Stimulated activated CD4-positive, alpha-beta T cell treated with anti-CD3 and anti-CD28 coated beads, Interleukin-2, amount 100 ng/mL, for 48 hours (primary cell): ENCODE data around the gene MRPS12.
"Not testable (repeated sequence)": the region's sequence is repeated elsewhere in the genome, so short reads cannot be mapped to it uniquely, and the experiment has no call there.

Source experiments
- DNase-seq, 2 donors: peaks; one replicate each; pipeline ENCODE4 v3.0.0-alpha.2; 2020

MRPS12 gene

GRCh38 chr19:38912600-38913514, 17.9 kb upstream of the MRPS12 start:
- no peak for DNase-seq

GRCh38 chr19:38913958-38914357, 16.8 kb upstream of the MRPS12 start:
- no peak for DNase-seq

DNA sequence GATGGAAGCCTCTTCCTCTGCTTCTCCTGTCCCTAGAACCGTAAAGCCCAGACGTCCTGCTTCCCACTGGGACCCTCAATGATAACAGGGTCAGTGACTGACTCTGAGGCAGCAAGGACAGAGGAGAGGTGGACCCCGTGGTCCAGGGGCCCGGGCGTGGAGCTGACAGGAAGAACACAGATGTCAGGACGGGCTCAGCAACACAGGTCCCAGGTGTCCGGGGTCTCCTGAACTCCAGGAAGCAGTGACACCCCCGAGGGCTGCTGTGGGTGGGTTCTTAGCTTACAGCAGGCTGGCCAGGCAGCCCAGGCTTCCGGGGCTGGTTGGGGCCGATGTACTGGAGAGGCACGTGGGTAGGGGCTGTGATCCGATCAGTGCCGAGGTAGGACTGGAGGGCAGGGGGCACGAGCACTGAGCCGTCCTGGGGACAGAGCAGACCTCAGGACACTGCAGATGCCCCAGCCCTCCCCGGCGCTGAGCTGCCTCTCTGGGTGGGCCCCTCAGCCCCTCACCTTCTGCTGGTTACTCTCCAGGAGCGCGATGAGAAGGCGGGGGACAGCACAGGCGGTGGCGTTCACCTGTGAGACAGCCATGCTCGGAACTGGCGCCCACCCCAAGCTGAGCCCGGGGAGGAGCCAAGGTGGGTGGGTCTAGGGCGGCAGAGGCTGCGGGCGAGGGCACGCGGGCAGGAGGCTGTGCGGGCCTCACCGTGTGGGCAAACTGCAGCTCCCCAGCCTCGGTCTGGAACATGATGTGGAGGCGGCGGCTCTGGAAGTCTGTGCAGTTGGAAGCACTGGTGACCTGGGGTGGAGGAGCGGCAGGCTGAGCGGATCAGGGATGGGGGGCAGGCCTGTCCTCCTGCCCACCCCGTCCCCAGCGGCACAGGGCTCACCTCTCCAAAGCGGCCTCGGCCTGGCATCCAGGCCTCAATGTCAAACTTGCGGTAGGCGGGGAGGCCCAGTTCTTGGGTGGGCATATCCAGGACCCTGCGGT, 15.1 kb upstream of the MRPS12 start:
- no peak for DNase-seq

DNA sequence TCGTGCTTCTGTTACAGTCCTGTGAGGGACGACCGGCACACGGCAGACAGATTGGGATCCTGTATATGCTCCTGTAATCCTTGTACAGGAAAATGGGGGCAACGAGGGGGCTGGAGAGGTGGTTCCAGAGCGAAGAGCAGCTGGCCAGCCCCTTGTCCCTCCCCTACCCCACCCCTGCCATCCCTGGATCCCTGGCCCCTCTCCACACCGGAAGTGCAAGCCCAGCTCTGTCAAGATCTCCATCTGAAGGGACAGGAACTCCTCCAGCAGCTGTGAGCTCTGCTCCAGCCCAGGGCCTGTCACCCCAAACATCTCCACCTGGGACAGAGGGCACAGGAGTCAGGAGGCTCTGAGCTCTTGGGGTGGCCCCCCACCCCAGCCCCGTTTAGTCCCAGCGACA, 13.2 kb upstream of the MRPS12 start:
- no peak for DNase-seq

DNA sequence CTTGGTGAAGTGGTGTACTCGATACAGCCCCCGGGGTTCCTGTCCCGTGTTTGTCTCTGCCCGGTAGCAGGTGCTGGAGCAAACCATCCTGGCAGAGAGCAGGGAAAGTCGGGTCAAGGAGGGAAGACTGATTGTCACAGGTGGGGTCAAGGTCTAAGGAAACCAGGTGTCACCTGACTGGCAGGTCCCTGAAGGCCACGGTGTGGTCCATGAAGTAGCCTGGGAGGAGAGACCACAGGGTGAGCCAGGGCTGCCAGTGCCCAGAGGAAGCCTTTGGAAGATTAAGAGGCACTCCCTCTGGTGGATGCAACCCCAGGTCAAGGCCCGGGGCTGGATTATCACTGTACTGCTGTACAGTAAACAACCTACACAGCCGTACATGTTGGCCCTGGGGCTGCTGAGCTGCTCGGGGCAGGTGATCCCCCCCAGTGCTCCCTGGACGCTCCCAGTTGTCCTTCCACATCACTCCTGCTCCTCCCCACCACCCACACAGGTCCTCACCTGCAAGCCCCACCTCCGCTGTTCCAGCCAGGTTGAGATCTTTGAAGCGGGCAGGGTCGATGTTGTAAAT, 12.7 kb upstream of the MRPS12 start:
- no peak for DNase-seq

GRCh38 chr19:38918526-38918925, 12.2 kb upstream of the MRPS12 start:
- DNase-seq: no peak

GRCh38 chr19:38919837-38920601, 10.7 kb upstream of the MRPS12 start:
- DNase-seq: no peak

- no peak for DNase-seq
Measured at GRCh38 chr19:38920602-38921419, 9.9 kb upstream of the MRPS12 start.

GRCh38 chr19:38921420-38922274, 9.1 kb upstream of the MRPS12 start:
- DNase-seq: no peak

DNA sequence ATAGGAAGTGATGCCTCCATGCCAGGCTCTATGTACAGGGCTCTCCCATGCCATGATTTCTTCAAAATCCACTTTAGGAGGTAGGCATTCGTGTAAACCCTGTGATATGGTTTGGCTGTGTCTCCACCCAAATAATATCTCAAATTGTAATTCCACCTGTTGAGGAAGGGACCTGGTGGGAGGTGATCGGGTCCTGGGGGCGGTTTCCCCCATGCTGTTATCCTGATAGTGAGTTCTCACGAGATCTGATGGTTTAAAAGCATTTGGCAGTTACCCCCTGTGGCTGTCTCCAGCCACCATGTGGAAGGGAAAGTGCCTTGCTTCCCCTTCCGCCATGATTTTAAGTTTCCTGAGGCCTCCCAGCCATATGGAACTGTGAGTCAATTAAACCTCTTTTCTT, 8.3 kb upstream of the MRPS12 start:
- DNase-seq: no peak

- DNase-seq: no peak
Measured at GRCh38 chr19:38924388-38924787, 6.4 kb upstream of the MRPS12 start.

GRCh38 chr19:38928391-38929001, 2.2 kb upstream of the MRPS12 start:
- DNase-seq: no peak

DNA sequence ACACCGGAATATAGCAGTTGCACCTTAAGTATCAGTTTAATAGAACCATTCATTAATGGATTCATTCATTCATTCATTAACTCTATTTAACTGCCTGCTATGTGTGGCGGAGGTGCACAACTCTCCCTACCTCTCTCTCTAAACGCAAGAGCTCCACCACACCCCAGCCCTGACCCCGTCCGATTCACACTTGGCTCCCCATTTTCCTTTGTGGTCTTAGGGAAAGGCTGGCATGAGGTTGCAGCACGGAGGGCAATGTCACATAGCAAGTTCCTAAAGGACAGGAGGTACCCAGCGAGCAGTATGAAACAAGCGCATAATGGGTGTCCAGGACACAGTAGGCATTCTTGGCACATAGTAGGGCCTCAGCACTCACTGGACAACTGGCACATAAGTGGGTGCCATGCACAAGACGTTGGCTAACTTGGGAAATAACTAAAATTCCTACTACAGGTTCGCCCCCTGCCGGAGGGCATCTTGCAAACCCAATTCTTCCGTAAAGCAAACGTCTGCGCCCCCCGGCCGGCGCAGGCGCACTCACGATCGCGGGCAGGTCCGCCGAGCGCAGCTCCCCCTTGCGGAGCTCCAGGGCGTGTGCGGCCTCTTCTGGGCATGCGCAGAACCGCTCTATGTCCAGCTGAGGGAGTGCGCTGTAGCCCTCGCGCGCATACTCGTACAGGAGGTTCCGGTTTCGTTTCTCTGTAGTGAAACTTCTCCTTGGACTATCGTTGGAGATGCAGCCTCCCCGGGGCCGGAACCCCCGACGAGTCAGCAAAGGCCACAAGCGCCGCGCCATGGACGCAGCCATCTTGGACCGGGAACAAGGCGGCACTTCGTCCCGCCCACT, 592 bp upstream of the MRPS12 start, which contains the start of gene SARS2:
SARS2 (minus strand) TSS at position 835 of the 847 bp plus-strand sequence; CDS start at position 808, 27 bp downstream.
- DNase-seq: peak; percentile 87 to 94

- DNase-seq: no peak
Measured at GRCh38 chr19:38931521-38931793, 713 bp downstream of the MRPS12 start.

GRCh38 chr19:38932425-38933179, 1.9 kb downstream of the MRPS12 start:
- peak in 1 of 2 donors; percentile 43 for DNase-seq

DNA sequence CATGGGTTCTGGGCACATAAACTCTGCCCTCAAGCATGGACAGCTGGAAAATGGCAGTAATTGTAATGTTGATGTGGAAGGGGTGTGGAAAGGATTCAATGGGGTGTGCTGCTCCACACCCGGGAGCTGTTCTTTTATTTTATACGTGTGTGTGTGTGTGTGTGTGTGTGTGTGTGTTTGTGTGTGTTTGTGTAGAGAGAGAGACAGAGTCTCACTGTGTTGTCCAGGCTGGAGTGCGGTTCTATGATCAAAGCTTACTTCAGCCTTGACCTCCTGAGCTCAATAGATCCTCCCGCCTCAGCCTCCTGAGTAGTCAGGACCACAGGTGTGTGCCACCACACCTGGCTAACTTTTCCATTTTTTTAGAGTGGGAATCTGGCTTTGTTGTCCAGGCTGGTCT, 2.8 kb downstream of the MRPS12 start:
- no peak for DNase-seq

GRCh38 chr19:38939957-38940356, 9.2 kb downstream of the MRPS12 start:
- DNase-seq: no peak

DNA sequence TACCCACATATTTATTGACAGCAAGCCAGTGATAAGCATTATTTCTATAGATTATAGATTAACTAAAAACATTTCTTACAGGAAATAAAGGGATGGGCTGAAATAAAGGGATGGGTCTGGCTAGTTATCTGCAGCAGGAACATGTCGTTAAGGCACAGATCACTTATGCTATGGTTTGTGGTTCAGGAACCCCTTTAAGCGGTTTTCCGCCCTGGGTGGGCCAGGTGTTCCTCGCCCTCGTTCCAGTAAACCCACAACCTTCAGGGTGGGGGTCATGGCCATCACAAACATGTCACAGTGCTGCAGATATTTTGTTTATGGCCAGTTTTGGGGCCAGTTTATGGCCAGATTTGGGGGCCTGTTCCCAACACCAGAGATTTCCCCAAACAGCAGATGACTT, 10.7 kb downstream of the MRPS12 start:
- DNase-seq: not testable (repeated sequence)
